Superior temporal gyrus (tissue), 1 donor: ENCODE measurements around the gene CEP19.

Experiments
- DNase-seq: peaks from one replicate; pipeline ENCODE4 v3.0.0-alpha.2; 2016; ENCODE audit errors: extremely low spot score

CEP19 gene

DNA sequence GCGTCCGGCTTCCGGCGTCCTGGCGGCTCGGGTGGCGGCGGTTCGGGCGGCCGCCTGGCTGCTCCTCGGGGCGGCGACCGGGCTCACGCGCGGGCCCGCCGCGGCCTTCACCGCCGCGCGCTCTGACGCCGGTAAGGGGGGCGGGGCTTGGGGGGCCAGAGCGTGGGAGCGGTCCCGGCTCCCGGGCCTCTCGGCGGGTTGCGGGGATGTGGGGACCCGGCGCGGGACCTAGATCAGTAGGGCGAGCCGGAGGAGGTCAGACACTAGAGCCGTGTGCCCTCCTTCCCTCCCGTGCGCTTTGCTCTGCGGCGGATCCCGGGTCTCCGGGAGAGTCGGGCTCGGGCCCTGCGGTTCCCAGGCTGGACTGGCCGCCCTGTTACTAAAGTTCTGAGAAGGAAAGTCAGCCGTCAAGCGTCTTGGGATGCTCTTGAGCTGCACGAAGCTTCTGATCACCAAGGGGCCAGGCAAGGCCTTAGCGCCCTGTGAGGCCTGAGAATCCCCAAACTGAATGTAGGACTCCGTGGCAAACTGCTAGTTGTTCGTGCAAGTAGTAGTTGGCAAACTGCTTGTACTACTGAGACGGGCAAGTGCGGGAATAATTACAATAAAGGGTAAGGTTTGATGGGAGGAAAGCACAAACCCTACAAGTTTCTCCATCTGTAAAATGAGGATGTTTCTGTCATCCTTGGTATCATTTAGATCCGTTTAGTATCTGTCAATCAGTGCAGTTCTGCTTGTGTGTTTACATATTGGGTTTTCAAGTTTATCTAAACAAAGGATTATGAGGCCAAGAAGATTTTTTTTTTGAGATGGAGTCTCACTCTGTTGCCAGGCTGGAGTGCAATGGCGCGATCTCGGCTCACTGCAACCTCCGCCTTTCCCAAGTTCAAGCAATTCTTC lies 714 bp upstream of the CEP19 start:
- DNase-seq = peak; percentile 46

DNA sequence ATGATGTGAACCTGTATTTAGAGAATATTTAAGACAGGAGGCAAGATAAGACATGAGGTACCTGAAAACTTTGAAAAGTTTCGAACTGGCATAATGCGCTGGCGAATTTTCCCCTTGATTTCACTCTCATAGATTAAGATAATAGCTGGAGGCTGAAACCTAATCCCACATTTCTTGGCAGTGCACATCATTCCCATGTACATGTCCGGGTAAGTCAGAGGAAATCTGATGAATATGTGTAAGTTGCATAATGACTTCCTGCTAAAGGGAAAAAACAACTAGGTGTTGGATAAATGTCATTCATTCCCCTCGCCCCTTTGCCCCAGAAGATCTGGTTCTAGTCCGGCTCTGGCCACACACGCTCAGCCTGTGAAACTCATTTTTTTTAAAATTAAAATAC lies 3.6 kb downstream of the CEP19 start:
- DNase-seq = no peak

DNA sequence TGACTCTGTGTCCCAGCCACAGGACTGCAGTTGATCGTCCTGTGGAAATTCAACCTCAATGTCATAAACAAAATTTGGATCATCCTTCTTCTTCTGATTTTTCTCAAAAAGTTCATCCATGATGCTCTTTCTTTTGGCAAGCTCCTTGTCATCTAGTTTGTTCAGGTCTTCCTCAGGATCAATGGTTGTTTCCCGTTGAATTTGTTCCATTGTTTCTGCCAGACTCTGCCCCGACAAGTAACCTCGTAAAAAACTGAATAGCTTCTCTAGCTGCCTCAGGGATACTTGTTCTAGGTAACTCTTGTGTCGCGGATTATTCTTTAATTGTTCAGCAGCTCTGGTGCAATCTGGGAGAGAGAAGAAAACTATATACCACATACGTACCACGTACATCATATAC lies 4.5 kb downstream of the CEP19 start:
- DNase-seq = no peak

DNA sequence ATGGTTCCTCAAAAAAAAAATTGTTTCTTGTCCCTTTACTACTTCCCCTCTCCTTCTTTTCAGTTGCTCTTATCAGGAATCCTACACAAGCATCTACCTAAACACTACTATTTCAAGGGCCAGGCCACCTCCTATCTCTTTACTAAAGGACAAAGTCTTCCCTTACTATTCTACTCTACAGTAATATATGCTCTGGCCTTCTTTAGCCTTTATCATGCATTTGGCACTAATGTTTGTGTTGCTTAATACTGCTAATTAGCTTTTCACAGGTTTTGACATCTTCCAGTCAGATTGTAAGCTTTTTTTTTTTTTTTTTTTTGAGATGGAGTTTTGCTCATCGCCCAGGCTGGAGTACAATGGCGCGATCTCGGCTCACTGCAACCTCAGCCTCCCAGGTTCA lies 5.3 kb downstream of the CEP19 start:
- no peak for DNase-seq

DNA sequence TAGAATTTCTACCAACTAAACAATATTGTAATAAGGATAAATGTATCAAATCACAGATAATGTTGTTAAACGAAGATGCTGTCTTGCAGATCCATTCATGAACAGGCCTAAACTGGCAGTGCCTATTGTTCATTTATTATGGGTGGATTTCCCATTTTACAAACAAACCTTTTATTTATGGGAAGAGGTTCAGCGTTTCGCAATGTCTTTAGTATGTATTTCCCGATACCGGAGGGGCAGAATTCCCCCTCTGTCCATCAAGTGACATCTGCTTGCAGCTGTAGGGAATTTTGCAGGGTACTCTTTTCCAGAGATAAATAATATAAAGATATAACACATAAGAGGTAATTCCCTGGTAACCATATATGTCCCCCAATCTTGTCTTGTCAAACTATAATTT lies 5.7 kb downstream of the CEP19 start:
- DNase-seq = no peak

DNA sequence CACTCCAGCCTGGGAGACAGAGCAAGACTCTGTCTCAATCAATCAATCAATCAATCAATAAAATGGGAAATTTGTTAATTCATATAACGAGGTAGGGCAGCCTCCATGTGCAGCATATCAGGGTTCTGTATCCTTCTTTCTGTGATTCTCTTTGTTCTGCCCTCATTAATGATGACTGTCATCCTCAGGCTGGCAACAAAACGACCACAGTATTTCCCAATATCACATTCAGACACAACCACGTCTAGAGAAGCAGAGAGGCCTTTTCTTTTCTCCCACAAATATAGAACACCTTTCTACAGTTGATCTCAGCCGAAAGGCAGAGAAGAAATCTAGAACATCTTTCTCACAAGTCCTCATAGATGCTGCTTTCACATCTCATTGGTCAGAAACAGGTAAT lies 11.2 kb downstream of the CEP19 start:
- no peak for DNase-seq

DNA sequence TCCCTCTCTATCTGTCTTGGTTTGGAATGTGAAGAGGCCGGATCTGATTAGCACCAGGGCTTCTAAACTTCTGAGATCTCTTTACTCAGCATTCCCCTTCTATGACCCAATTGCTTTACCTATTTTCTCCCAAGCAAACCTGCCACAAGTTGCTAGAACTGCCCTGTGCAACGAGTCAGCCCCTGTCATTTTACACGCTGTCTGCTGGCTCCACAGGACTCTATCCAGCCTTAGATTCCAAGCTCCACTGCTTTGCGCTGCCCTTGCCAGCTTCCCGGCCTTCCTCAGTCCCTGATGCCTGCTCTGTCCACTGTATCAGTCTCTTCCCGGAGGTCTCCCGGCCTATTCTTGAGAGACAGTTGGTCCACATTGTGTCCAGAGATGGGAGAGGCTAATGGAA lies 12.3 kb downstream of the CEP19 start:
- DNase-seq = no peak

DNA sequence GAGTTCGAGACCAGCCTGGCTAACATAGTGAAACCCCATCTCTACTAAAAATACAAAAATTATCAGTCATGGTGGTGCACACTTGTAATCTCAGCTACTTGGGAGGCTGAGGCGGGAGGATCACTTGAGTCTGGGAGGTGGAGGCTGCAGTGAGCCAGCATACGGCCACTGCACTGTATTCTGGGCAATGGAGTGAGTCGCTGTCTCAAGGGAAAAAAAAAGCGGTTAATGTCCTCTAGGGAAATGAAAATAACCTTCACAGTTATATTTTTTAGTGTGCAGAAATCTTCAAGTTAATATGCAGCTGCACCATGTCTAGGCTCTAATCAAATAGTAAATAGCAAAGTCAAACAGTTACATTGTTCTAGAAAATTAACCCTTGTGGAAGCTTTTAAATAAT lies 14.8 kb downstream of the CEP19 start:
- DNase-seq = no peak

DNA sequence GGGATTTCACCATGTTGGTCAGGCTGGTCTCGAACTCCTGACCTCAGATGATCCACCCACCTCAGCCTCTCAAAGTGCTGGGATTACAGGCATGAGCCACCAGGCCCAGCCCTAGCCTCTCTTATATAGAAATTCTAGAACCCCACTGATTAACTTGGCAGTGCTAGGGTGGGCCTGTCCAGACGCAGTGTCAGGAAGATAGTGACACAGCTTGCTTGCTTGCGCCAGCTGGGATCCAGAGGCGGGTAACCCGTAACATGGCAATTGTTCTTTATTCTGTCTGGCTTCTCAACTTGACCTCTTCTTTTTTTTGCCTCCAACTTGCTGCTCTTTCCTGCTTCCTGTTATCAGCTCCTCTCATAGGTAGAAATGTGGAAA lies 16.2 kb downstream of the CEP19 start:
- no peak for DNase-seq

DNA sequence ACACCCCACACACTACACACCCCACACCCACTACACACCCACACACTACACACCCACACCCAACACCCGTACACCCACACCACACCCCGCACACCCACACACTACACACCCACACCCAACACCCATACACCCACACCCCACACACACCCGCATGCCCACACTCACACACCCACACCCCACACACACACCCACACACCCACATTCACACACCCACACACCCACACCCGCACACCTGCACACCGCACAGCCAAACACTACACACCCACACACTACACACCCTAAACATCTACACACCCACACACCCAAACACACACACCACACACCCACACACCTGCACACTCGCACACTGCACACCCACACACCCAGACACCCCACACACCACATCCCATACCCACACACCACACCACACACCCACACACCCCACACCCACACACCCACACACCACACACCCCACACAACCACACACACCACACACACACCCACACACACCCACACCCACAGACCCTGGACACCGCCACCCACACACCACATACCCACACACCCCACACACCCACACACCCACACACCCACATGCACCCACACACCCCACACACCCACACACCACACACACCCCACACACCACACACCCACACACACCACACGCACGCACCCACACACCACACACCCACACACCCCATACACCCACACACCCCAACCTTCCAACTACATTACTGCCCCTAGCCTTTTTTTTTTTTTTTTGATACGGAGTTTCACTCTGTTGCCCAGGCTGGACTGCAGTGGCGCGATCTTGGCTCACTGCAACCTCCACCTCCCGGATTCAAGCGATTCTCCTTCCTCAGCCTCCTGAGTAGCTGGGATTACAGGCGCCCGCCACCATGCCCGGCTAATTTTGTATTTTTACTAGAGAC lies 16.9 kb downstream of the CEP19 start:
- DNase-seq = no peak

DNA sequence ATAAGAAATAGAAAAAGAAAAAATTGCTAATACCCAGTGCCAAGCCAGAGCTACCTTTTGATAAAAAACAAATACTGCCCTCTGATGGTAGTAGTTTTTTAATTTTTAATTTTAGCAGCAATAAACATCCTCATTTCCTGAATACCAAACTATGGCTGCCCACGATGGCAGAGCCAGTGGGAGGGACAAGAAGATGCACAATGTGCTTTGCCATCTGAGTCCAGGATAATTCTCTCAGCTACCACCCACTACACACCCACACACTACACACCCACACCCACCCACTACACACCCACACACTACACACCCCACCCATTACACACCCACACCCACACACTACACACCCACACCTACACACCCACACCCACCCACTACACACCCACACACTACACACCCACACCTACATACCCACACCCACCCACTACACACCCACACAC lies 17.8 kb downstream of the CEP19 start:
- DNase-seq = no peak

DNA sequence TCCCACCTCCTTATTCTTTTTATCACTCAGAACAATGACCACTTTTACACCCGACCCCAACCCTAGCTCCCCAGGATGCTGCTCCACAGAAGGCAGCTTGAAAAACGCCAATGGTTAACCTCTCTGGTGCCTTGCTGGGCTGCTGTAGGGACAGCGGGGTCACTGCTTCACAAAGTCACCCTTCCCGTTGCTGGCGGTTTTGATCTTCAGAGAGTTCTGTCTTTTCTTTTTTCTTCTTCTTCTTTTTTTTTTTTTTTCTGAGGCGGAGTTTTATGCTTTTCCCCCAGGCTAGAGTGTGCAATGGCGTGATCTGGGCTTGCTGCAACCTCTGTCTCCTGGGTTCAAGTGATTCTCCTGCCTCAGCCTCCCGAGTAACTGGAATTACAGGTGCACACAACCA lies 20.7 kb downstream of the CEP19 start:
- DNase-seq = no peak

DNA sequence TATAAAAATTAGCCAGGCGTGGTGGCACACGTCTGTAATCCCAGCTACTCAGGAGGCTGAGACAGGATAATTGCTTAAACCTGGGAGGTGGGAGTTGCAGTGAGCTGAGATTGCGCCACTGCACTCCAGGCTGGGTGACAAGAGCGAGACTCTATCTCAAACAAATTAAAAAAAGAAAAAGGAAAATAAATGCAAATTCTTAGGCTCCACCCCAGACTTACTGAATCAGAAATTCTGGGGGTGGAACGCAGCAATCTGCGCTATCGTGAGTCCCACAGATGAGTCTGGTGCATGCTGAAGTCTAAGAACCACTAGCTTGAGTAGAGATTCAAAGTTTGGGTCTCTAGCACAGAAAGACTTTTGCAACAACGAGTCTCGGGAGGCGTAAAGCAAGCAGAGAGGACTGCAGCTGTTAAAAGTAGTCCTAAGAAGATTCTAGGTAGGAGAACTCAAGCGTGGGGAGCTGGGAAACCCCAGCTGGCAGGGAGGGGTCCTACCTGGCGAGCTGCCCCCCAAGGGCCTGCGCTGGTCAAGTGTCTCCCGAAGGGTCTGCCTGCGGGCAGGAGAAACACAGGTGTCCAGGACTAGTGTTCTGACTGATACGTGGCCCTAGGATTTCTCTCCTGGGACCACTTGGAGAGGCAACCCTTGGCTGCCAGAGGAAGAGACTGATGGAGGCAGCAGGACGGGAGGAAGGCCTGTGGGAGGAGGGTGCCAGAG lies 21.9 kb downstream of the CEP19 start:
- DNase-seq = no peak

DNA sequence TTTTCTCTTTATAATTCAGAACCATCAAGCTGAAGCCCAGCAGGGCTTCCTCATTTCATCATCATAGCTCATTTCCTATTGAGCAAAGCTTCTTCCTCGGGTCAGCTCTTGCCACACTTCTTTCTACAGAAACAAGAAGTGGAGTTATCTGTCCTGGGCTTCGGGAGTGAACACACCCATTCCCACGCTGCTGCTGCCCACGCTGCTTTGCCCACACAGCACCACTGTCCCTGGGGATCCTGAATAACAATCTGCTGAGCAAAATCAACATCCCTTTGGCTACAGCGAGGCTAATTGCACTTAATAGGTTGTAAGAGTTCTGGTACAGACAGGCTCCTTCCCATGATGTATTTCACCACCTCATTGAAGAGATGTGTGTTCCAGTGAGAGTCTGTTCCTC lies 23.7 kb downstream of the CEP19 start:
- DNase-seq = no peak

DNA sequence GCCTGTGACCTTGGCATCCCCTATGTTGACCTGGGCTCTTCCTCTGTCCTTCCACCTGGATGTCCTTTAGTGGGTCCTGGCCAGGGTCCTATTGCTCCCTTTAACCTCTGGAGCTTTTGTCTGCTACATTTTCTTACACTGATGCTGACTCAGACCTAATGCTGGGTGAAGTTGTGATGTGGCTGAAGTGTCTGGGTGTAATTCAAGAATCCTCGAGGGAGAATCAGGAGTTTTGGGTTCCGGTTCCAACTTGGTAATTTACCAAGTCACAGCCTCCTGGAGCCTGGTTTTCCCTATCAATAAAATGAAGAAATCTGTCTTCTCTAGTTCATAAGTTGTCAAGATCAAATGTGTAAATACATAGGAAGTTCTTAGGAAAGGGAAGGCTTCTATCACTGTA lies 25.6 kb downstream of the CEP19 start:
- DNase-seq = no peak

DNA sequence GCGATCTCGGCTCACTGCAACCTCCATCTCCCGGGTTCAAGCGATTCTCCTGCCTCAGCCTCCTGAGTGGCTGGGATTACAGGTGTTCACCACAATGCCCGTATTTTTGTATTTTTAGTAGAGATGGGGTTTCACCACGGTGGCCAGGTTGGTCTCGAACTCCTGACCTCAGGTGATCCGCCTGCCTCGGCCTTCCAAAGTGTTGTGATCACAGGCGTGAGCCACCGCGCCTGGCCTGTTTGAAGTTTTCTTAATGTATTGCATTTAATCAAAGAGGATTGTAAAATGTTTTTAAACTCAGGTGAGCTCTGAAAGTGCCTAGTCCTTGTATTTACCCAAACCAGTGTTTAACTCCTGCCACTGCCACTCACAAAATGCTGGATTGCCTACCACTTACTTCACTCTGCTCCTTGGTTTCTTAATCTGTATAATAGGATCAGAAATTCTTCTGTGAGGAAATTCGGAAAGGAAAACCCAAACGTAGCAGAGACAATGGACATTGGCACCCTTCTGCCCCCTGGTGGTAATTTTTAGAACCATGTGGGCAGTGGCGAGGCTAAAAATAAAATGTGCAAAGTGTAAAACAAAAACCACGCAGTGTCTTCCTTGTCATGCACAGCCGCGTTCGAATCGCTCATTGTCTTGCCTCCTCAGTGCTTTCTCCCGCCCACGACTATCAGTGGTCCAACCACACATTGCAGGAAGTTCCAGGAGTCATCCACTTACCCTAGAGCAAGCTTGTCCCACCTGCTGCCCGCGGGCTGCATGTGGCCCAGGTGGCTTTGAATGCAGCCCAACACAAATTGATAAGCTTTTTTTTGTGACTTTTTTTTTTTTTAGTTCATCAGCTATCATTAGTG lies 27.3 kb downstream of the CEP19 start:
- DNase-seq = peak; percentile 90

DNA sequence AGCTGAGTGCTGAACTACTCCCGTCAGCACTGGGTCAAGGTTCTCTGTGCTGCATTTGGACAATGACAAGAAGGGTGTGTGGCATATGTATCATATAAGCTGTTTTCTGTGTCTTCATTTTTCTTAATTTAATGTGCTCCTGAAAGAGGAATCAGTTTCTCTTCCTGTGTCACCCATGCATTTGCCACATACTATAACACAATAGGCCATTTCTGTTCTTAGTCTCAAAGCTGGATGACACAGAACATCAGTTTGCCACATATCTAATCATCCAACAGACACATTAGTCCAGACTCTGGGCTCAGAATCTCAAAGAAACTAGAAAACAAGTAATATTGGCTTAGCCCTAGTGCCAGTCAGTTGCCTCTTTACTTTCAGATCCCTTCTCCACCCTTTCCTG lies 34.1 kb downstream of the CEP19 start:
- DNase-seq = no peak

DNA sequence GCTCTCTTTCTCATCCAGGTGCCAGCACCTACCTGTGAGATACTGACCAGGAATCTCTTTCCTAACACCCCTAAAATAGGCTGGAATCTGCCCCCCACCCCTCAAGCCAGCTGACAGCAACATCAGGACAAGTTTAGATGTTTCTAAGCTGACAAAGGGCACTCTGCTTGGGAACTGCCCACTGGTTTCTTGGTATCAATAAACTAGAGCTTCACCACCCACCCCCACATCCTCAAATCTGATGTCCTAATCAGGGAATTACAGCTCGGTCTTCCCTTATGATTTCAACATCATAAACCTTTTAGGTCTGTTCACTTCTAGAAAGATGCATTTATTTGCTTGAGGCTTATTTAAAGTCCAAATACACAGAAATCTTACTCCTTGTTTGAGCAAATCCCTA lies 34.7 kb downstream of the CEP19 start:
- no peak for DNase-seq

DNA sequence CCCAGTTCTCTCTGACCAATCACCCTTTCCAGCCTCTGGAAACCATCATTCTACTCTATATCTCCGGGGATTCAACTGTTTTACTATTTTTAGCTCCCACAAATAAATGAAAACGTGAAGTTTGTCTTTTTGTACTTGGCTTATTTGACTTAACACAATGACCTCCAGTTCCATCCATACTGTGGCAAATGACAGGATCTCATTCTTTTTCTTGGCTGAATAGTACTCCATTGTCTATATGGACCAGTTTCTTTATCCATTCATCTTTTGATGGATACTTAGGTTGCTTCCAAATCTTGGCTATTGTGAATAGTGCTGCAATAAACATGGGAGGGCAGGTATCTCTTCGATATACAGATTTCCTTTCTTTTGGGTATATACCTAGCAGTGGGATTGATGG lies 38.4 kb downstream of the CEP19 start:
- no peak for DNase-seq

DNA sequence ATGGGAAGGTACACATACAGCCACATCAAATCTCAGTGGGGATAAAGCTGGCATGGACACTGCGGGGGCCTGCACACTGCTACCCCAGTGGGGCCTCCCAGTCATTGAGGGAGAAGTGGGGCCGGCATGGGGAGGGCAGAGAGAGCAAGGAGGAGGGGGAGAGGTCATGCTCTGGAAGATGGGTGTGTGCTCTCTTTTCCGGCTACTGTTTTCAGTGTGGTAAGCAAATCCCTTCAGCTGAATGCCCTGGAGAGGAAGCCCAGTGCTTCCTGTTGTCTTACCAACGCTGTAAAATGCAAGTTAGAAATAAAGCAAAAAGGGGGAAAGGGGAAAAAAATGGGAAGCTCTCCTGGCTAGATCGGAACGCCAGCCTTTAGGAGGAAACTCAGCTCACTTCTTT lies 41.7 kb downstream of the CEP19 start:
- DNase-seq = no peak
